ENCODE measurements around the gene AXDND1.

AXDND1 gene

GRCh38 chr1:179541774-179542173, 176.0 kb downstream of the AXDND1 start:
- H3K4me1 Mint-ChIP-seq (ENCODE audit: low read depth) = no peaks in the 10 kb centered on the region

GRCh38 chr1:179545321-179545720, 179.6 kb downstream of the AXDND1 start:
- H3K27ac Mint-ChIP-seq = no peak overlapping the region
- no peak overlapping the region for H3K4me3 Mint-ChIP-seq
- H3K36me3 Mint-ChIP-seq (ENCODE audit: low read depth) = no peaks in the 10 kb centered on the region
- no peaks in the 10 kb centered on the region for H3K27me3 Mint-ChIP-seq
- intact Hi-C loops (cut with micrococcal nuclease) = no loop called here
- peaks cover 4% of the 10 kb centered on the region for H3K9me3 Mint-ChIP-seq
- H3K4me1 Mint-ChIP-seq (ENCODE audit: low read depth) = no peaks in the 10 kb centered on the region

More at GRCh38 chr1:179541774-179542173, 176.0 kb downstream of the AXDND1 start:
- no peak overlapping the region for H3K27ac Mint-ChIP-seq
- no peaks in the 10 kb centered on the region for H3K36me3 Mint-ChIP-seq (ENCODE audit: low read depth)
- no peaks in the 10 kb centered on the region for H3K27me3 Mint-ChIP-seq
- intact Hi-C loops (cut with micrococcal nuclease) = no loop called here
- no peak overlapping the region for H3K4me3 Mint-ChIP-seq
- peaks cover 14% of the 10 kb centered on the region for H3K9me3 Mint-ChIP-seq

- Mint-ChIP-seq H3K27ac (no peak overlapping the region), H3K4me3 (no peak overlapping the region), H3K27me3 (peaks cover 1% of the 10 kb centered on the region), H3K9me3 (no peaks in the 10 kb centered on the region), H3K4me1 (ENCODE audit: low read depth) (no peaks in the 10 kb centered on the region), H3K36me3 (ENCODE audit: low read depth) (no peaks in the 10 kb centered on the region)
- intact Hi-C loops (cut with micrococcal nuclease) = no loop called here
Observed at GRCh38 chr1:179547021-179547535, 181.3 kb downstream of the AXDND1 start.

- Mint-ChIP-seq H3K4me3 (no peak overlapping the region), H3K27me3 (peaks cover 1% of the 10 kb centered on the region), H3K36me3 (ENCODE audit: low read depth) (no peaks in the 10 kb centered on the region), H3K27ac (no peak overlapping the region), H3K4me1 (ENCODE audit: low read depth) (no peaks in the 10 kb centered on the region), H3K9me3 (no peaks in the 10 kb centered on the region)
- intact Hi-C loops (cut with micrococcal nuclease) = no loop called here
Observed at GRCh38 chr1:179548666-179549367, 183.0 kb downstream of the AXDND1 start.

GRCh38 chr1:179549368-179549700, 183.6 kb downstream of the AXDND1 start:
- Mint-ChIP-seq H3K36me3 (ENCODE audit: low read depth) (no peaks in the 10 kb centered on the region), H3K27me3 (peaks cover 1% of the 10 kb centered on the region), H3K27ac (no peak overlapping the region), H3K9me3 (no peaks in the 10 kb centered on the region), H3K4me3 (no peak overlapping the region), H3K4me1 (ENCODE audit: low read depth) (no peaks in the 10 kb centered on the region)
- intact Hi-C loops (cut with micrococcal nuclease) = no loop called here

- H3K36me3 Mint-ChIP-seq (ENCODE audit: low read depth) = no peaks in the 10 kb centered on the region
- no peaks in the 10 kb centered on the region for H3K9me3 Mint-ChIP-seq
- H3K4me1 Mint-ChIP-seq (ENCODE audit: low read depth) = no peaks in the 10 kb centered on the region
- peaks cover 1% of the 10 kb centered on the region for H3K27me3 Mint-ChIP-seq
- no peak overlapping the region for H3K4me3 Mint-ChIP-seq
- intact Hi-C loops (cut with micrococcal nuclease) = no loop called here
- H3K27ac Mint-ChIP-seq = no peak overlapping the region
Observed at GRCh38 chr1:179550746-179551682, 185.2 kb downstream of the AXDND1 start.

GRCh38 chr1:179554427-179554826, 188.7 kb downstream of the AXDND1 start:
- intact Hi-C loops (cut with micrococcal nuclease) = no loop called here
- Mint-ChIP-seq H3K9me3 (no peaks in the 10 kb centered on the region), H3K4me3 (no peak overlapping the region), H3K27me3 (peaks cover 1% of the 10 kb centered on the region), H3K4me1 (ENCODE audit: low read depth) (no peaks in the 10 kb centered on the region), H3K27ac (no peak overlapping the region), H3K36me3 (ENCODE audit: low read depth) (no peaks in the 10 kb centered on the region)

- Mint-ChIP-seq H3K27me3 (no peaks in the 10 kb centered on the region), H3K9me3 (no peaks in the 10 kb centered on the region), H3K27ac (no peak overlapping the region), H3K36me3 (ENCODE audit: low read depth) (no peaks in the 10 kb centered on the region), H3K4me3 (no peak overlapping the region), H3K4me1 (ENCODE audit: low read depth) (no peaks in the 10 kb centered on the region)
- intact Hi-C loops (cut with micrococcal nuclease) = no loop called here
Observed at GRCh38 chr1:179558078-179558477, 192.3 kb downstream of the AXDND1 start.

- Mint-ChIP-seq H3K27ac (no peak within 1 kb of the TSS), H3K4me3 (no peak within 1 kb of the TSS), H3K27me3 (peaks cover 60% of the 10 kb centered on the region), H3K36me3 (ENCODE audit: low read depth) (no peaks in the 10 kb centered on the region), H3K4me1 (ENCODE audit: low read depth) (no peaks in the 10 kb centered on the region), H3K9me3 (no peaks in the 10 kb centered on the region)
- intact Hi-C loops (cut with micrococcal nuclease) = no loop called here
Observed at GRCh38 chr1:179575497-179576314, 209.9 kb downstream of the AXDND1 start, which contains the start of gene NPHS2. Gene NPHS2 (minus strand): TSS chr1:179575948. CDS start chr1:179575864, 84 bp downstream.

- Mint-ChIP-seq H3K9me3 (no peaks in the 10 kb centered on the region), H3K27me3 (peaks cover 60% of the 10 kb centered on the region), H3K27ac (no peak overlapping the region), H3K36me3 (ENCODE audit: low read depth) (no peaks in the 10 kb centered on the region), H3K4me1 (ENCODE audit: low read depth) (no peaks in the 10 kb centered on the region), H3K4me3 (no peak overlapping the region)
- intact Hi-C loops (cut with micrococcal nuclease) = no loop called here
Observed at GRCh38 chr1:179576509-179576908, 210.7 kb downstream of the AXDND1 start.

- Mint-ChIP-seq H3K36me3 (ENCODE audit: low read depth) (no peaks in the 10 kb centered on the region), H3K9me3 (no peaks in the 10 kb centered on the region), H3K27ac (no peak overlapping the region), H3K4me1 (ENCODE audit: low read depth) (no peaks in the 10 kb centered on the region), H3K27me3 (peaks cover 59% of the 10 kb centered on the region), H3K4me3 (no peak overlapping the region)
- intact Hi-C loops (cut with micrococcal nuclease) = no loop called here
Observed at GRCh38 chr1:179583771-179584320, 218.1 kb downstream of the AXDND1 start.

GRCh38 chr1:179586107-179586823, 220.5 kb downstream of the AXDND1 start:
- H3K27me3 Mint-ChIP-seq = peaks cover 61% of the 10 kb centered on the region
- H3K9me3 Mint-ChIP-seq = no peaks in the 10 kb centered on the region
- H3K27ac Mint-ChIP-seq = no peak overlapping the region
- no peaks in the 10 kb centered on the region for H3K36me3 Mint-ChIP-seq (ENCODE audit: low read depth)
- intact Hi-C loops (cut with micrococcal nuclease) = no loop called here
- H3K4me1 Mint-ChIP-seq (ENCODE audit: low read depth) = no peaks in the 10 kb centered on the region
- no peak overlapping the region for H3K4me3 Mint-ChIP-seq

- Mint-ChIP-seq H3K4me1 (ENCODE audit: low read depth) (no peaks in the 10 kb centered on the region), H3K27ac (no peak overlapping the region), H3K9me3 (no peaks in the 10 kb centered on the region), H3K27me3 (peaks cover 72% of the 10 kb centered on the region), H3K36me3 (ENCODE audit: low read depth) (no peaks in the 10 kb centered on the region), H3K4me3 (no peak overlapping the region)
- intact Hi-C loops (cut with micrococcal nuclease) = no loop called here
Observed at GRCh38 chr1:179587336-179587735, 221.6 kb downstream of the AXDND1 start.
